Fibroblast of lung (primary cell): ENCODE measurements around the gene VWA7. TPM values are rescaled to one million over a fixed set of nuclear protein-coding genes. Genes with fewer than 3 reads are reported as not detected.
A peak's percentile ranks its signal among the peaks of the same experiment; 100 is the strongest.

Source experiments
- DNase-seq, 2 donors: peaks; one replicate each; pipeline versions ENCODE4 v3.0.0 to v3.0.0-alpha.2; 2010; ENCODE audit warnings: low read depth in 2 of 2
- H2AFZ ChIP-seq: 2 replicates; pipeline ENCODE4 v1.5.1; 2012; ENCODE audit warnings: low read length, control low read depth, inconsistent platforms
- H3K27ac ChIP-seq: 2 replicates; pipeline ENCODE4 v1.5.1; 2011; ENCODE audit warnings: low read length, control low read depth; ENCODE audit not compliant: insufficient read depth
- H3K27me3 ChIP-seq: 2 replicates; pipeline ENCODE4 v1.5.1; 2011; ENCODE audit warnings: mild to moderate bottlenecking, low read length; ENCODE audit not compliant: control insufficient read depth, insufficient read depth
- H3K36me3 ChIP-seq: 2 replicates; pipeline ENCODE4 v1.5.1; 2011; ENCODE audit warnings: low read length; ENCODE audit not compliant: control insufficient read depth, insufficient read depth
- H3K4me1 ChIP-seq: 2 replicates; pipeline ENCODE4 v1.5.1; 2011; ENCODE audit warnings: low read length; ENCODE audit not compliant: control insufficient read depth, insufficient read depth; ENCODE audit errors: extremely low read depth
- H3K4me2 ChIP-seq: 2 replicates; pipeline ENCODE4 v1.5.1; 2011; ENCODE audit warnings: low read length, control low read depth; ENCODE audit not compliant: insufficient read depth; ENCODE audit errors: extremely low read depth
- H3K4me3 ChIP-seq, 4 experiments: fragments of 200-600 bp in 1 of 4; sonication (generic) in 1 of 4; replicated peaks in 1 of 4; 2 replicates each; pipeline ENCODE4 v1.5.1; 2011 to 2016; ENCODE audit warnings: low read length in 4 of 4, low read depth in 3 of 4, mild to moderate bottlenecking in 3 of 4, control low read depth in 2 of 4, inconsistent platforms in 1 of 4, mixed read lengths in 1 of 4; ENCODE audit not compliant: insufficient read depth in 1 of 4; ENCODE audit errors: control extremely low read depth in 1 of 4
- H3K79me2 ChIP-seq: 2 replicates; pipeline ENCODE4 v1.5.1; 2012; ENCODE audit warnings: mild to moderate bottlenecking, low read length, inconsistent platforms; ENCODE audit not compliant: control insufficient read depth, insufficient read depth
- H3K9ac ChIP-seq: 2 replicates; pipeline ENCODE4 v1.5.1; 2011; ENCODE audit warnings: mild to moderate bottlenecking, low read length, control low read depth; ENCODE audit not compliant: insufficient read depth
- H3K9me3 ChIP-seq: 2 replicates; pipeline ENCODE4 v1.5.1; 2012; ENCODE audit warnings: low read depth, low read length; ENCODE audit not compliant: control insufficient read depth, insufficient read depth
- H4K20me1 ChIP-seq: 2 replicates; pipeline ENCODE4 v1.5.1; 2011; ENCODE audit warnings: low read length; ENCODE audit not compliant: control insufficient read depth, insufficient read depth; ENCODE audit errors: extremely low read depth
- CTCF ChIP-seq, 2 donors: IDR thresholded peaks in 1 of 2; conservative IDR thresholded peaks in 1 of 2; 1 replicate in 1 of 2; 2 replicates in 1 of 2; pipeline ENCODE4 v1.5.1; 2011 to 2012; ENCODE audit warnings: low read length in 2 of 2, control low read depth in 1 of 2, inconsistent platforms in 1 of 2, low read depth in 1 of 2, mild to moderate bottlenecking in 1 of 2
- EZH2 ChIP-seq: IDR thresholded peaks from 2 replicates; pipeline ENCODE4 v1.5.1; 2012; ENCODE audit warnings: low read length, control low read depth, mild to moderate bottlenecking; ENCODE audit errors: missing control alignments
- polyA plus RNA-seq, 2 donors: library from polyadenylated mRNA; depleted of rRNA in 1 of 2; stranded (reverse) in 1 of 2; unstranded in 1 of 2; fragments of >200 nt; gene quantifications; 2 replicates each; pipeline ENCODE4 v1.2.1, GENCODE V29; 2011 to 2012; ENCODE audit warnings: missing spikeins in 1 of 2
- total RNA-seq: library from RNA; depleted of rRNA; stranded (reverse); fragments of >200 nt; gene quantifications from 2 replicates; pipeline ENCODE4 v1.2.1, GENCODE V29; 2014

The VWA7 gene
- total and polyA plus RNA-seq, 2 donors (not counting 1 experiment from before 2014, with no cell fraction given) = 0.16 to 0.66 TPM

DNA sequence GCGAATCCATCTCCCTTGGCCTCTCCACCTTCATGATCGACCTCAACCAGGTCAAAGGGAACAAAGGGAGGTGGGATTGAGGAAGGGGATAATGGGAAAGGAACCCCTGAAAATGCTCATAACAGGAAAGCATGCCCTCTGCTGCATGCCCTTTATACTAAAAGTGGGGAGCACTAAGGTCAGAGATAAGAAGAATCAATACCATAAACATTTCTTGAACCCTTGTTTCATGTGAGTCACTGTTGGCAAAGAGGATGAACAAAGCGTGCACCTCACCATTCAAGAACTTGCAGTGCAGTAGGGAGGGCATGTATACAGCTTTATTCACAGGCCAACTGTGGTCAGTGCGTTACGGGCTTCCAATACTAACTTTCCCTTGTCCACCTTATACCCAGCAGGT, 16.3 kb downstream of the VWA7 start:
- H3K36me3 ChIP-seq = peaks cover 7% of the 10 kb centered on the region
- H3K79me2 ChIP-seq = no peaks in the 10 kb centered on the region
- no peak for DNase-seq
- no peak overlapping the region for H3K9ac ChIP-seq
- no peaks in the 10 kb centered on the region for H3K9me3 ChIP-seq
- TF ChIP-seq EZH2 (no peak), CTCF (conservative IDR thresholded peaks at IDR 0.05 in 1 of 2, IDR thresholded peaks at IDR 0.05 in 1 of 2; ENCODE audit: low read depth in 1 of 2, low read length in 2 of 2) (no peak)
- no peaks in the 10 kb centered on the region for H4K20me1 ChIP-seq
- no peaks in the 10 kb centered on the region for H3K27me3 ChIP-seq
- no peak overlapping the region for H2AFZ ChIP-seq
- no peak overlapping the region for H3K4me3 ChIP-seq
- H3K4me2 ChIP-seq = no peak overlapping the region
- H3K4me1 ChIP-seq = peaks cover 4% of the 10 kb centered on the region
- H3K27ac ChIP-seq = no peak overlapping the region

GRCh38 chr6:31758281-31758680, 18.8 kb downstream of the VWA7 start:
- Histone ChIP-seq H3K9ac (no peak overlapping the region), H3K4me3 (no peak overlapping the region), H3K9me3 (no peaks in the 10 kb centered on the region), H3K27me3 (no peaks in the 10 kb centered on the region), H3K36me3 (peaks cover 7% of the 10 kb centered on the region), H3K4me1 (peaks cover 1% of the 10 kb centered on the region), H3K79me2 (no peaks in the 10 kb centered on the region), H3K4me2 (no peak overlapping the region), H2AFZ (no peak overlapping the region), H3K27ac (no peak overlapping the region), H4K20me1 (no peaks in the 10 kb centered on the region)
- DNase-seq = no peak
- TF ChIP-seq CTCF (conservative IDR thresholded peaks at IDR 0.05 in 1 of 2, IDR thresholded peaks at IDR 0.05 in 1 of 2; ENCODE audit: low read depth in 1 of 2, low read length in 2 of 2) (no peak), EZH2 (no peak)

GRCh38 chr6:31752739-31753319, 24.3 kb downstream of the VWA7 start:
- Histone ChIP-seq H2AFZ (no peak overlapping the region), H3K79me2 (no peaks in the 10 kb centered on the region), H3K27me3 (no peaks in the 10 kb centered on the region), H4K20me1 (no peaks in the 10 kb centered on the region), H3K36me3 (no peaks in the 10 kb centered on the region), H3K4me3 (no peak overlapping the region), H3K9ac (no peak overlapping the region), H3K27ac (no peak overlapping the region), H3K4me2 (no peak overlapping the region), H3K4me1 (peaks cover 2% of the 10 kb centered on the region), H3K9me3 (no peaks in the 10 kb centered on the region)
- TF ChIP-seq EZH2 (no peak), CTCF (conservative IDR thresholded peaks at IDR 0.05 in 1 of 2, IDR thresholded peaks at IDR 0.05 in 1 of 2; ENCODE audit: low read depth in 1 of 2, low read length in 2 of 2) (no peak)
- peak; percentile 66 to 90 for DNase-seq
